NCI-H774 (cell line): ENCODE measurements around the gene HOXA4.

Experiments
- DNase-seq: peaks from one replicate; lab custom pipeline; 2025; lab: John Stamatoyannopoulos, UW

The HOXA4 gene

DNA sequence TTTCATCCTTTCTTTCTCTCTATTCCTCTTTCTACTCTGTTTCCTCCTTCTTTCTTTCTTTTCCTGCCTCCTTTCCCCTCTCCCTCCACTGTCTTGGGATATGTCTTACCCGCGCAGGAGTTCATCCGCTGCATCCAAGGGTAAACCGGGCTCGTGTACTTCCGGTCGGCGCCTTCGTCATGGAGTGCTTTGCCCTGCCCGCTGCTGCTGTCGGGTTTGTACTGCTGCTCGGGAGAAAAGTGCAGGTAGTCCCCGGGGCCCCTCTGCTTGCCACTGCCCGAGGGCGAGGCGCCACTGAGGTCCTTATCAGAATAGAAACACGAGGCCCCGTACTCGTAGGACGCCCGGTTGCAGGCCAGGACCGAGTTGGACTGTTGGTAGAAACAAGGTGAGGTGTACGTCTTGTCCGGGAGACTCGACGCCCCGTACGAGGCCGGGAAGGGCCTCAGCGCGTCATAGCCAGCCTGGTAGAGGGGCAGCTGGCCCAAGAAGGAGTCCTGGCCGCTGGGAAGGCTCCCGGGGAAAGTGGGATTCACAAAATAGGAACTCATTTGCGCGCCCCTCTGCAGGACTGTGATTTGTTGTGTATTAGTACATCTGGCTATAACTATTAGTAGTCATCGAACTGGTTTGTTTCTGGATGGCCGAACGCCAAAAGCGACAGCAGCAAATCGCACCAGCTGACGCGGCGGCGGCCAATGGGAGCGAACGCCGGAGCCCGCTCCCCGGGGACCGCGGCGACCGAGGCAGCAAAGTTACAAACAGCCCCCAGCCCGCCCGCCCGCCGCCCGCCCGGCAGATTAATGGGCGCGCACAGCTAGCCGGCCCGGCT lies 16.9 kb upstream of the HOXA4 start, which contains the start of gene HOXA6:
Gene HOXA6 (minus strand): TSS at position 576 of the 832 bp plus-strand sequence. CDS start 25 bp downstream, at position 551.
- no peak for DNase-seq

DNA sequence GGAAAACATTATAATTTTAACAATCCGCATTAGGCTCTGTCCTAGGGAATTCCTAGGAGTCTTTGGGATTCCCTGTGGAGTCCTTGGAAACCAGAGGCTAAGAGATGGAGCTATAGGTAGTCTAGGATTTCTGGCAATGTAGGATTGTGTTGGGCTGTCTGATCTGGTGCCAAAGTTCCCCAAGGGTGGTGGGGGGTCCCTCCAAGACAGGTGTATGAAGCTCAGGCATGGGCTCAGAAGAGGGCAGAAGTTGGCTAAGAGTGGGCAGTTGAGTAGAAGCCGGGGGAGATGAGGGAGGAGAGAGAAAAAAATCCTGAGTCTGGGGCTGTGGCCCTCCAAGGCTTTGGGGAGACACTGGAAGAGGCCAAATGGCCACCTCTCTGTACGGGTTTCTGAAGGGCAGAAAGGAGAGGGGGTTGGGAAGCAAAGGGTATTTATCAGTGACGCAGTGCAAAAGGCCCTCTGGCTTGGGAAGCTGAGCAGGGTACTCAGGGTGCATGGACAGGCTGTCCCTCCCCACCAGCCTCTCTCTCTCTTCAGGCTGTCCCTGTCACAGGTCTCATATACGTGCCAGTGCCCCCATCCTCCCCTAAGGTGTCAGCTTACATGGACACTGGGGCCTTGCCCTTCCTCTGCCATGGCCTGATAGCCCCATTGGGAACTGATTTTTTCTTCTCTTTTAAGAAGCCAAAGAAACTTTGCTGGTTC lies 16.1 kb upstream of the HOXA4 start:
- no peak for DNase-seq

DNA sequence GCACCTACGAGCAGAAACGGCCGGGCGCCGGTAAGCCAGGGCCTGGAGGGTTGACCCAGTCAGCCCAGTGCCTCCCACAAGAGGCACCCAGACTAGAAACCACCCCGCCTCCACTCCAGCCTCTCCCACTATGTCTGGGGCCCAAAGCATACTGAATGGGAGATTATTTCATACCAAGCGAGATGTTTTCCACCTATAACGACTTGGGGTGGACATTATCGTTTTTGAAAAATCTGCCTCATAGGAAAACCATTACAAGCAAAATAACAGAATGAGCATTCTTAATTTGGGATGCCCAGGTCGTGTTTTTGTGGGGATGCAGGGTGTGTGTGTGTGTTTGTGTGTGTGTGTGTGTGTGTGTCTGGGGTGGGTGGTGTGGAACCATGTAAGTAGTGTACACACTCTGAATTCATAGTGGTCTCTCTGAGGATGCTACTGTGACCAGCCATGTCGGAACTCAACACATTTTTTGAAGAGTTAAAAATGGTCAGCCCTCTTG lies 15.4 kb upstream of the HOXA4 start:
- no peak for DNase-seq

DNA sequence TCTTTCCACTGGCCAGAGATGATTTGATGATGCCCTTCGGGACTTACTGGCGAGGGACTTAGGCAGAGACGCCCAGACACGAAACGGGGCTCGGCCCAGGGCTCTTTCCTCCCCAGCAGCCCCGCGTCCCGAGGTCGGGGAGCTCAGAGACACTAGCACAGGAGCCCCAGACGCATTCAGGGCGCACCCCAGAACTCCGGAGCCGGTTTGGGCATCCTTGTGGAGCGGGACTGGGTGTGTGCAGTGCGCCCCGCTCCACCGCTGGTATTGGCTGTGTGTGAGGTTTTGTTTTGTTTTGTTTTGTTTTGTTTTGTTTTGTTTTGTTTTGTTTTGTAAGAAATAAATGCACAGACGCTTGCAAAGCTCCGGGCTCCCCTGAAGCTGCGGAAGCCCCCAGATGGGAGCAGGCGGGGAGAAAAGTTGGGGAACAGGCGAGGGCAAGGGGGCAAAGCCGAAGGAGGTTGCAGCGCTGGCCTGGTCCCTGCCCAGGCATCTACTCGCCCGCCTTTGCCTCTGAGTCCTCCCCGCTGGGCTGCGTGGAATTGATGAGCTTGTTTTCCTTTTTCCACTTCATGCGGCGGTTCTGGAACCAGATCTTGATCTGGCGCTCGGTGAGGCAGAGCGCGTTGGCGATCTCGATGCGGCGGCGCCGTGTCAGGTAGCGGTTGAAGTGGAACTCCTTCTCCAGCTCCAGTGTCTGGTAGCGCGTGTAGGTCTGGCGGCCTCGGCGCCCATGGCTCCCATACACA lies 14.8 kb upstream of the HOXA4 start:
- DNase-seq = no peak

DNA sequence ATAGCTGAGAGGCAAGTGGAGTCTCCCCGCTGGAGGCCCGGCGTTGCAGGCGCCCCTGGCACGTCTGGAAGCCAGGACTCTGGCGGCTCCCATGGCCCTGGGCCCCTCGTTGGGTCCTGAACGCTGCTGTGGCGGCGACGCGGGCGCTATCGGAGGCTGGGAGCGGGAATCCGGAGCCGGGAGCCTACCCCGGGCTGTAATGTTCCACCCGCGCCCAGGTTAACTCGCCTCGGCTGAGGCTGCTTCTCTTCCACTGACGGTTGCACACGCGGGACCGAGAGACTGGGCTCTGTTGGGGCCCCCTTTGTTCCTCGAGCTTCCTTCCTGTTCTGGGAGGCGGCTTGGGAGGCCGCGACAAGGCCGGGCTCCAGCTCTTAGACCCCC lies 14.2 kb upstream of the HOXA4 start:
- no peak for DNase-seq

DNA sequence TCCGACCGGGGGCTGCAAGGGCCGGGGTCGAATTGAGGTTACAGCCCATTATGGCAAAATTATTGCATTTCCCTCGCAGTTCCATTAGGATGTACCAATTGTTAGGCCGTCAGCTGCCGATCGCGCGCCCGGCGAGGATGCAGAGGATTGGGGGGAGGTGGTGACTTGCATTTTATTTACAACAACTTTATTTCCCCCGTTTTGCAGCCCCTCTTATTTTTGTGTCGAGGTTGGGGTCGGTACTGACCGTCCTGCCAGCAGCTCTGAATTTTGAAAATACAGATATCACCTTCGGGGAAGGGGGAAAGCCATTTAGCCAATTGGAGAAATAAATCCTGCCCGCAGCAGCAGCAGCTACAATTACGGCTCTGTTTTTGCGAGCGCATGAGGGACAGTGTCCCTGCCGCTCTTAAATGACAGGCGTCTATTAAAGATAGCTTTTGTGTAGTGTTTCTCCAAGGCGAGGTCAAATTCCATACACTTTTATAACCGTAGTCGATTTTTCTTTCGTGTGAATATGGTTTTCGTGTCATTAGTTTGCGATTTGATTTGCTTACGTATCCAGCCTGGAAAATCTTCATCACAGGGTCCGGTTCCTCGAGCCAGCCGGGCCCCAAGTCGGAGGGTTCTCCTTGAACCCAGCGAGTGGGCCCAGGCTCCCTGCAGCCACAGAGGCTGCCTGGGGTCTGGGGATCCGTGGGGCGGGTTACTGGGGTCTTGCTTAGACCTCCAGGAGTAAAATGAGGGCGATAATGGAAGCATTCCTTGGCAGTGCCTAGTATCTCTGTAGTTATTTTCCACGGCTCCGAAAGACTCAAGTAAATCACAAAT lies 13.6 kb upstream of the HOXA4 start:
- DNase-seq = no peak

DNA sequence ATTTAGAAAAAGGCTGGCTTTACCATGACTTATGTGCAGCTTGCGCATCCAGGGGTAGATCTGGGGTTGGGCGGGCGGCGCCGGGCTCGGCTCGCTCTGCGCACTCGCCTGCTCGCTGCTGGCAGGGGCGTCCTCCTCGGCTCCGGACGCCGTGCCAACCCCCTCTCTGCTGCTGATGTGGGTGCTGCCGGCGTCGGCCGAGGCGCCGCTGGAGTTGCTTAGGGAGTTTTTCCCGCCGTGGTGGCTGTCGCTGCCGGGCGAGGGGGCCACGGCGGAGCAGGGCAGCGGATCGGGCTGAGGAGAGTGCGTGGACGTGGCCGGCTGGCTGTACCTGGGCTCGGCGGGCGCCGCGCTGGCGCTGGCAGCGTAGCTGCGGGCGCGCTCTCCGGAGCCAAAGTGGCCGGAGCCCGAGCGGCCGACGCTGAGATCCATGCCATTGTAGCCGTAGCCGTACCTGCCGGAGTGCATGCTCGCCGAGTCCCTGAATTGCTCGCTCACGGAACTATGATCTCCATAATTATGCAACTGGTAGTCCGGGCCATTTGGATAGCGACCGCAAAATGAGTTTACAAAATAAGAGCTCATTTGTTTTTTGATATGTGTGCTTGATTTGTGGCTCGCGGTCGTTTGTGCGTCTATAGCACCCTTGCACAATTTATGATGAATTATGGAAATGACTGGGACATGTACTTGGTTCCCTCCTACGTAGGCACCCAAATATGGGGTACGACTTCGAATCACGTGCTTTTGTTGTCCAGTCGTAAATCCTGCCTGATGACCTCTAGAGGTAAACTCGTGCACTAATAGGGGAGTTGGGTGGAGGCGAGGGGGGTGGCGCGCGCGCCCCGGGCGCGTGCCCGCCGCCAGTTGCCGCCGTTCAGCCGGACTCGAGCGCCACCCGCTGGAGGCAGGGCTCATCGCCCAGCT lies 12.7 kb upstream of the HOXA4 start, which contains the start of gene HOXA5:
Gene HOXA5 (minus strand): TSS at position 659 of the 927 bp plus-strand sequence. CDS start 74 bp downstream, at position 585.
- DNase-seq = no peak

DNA sequence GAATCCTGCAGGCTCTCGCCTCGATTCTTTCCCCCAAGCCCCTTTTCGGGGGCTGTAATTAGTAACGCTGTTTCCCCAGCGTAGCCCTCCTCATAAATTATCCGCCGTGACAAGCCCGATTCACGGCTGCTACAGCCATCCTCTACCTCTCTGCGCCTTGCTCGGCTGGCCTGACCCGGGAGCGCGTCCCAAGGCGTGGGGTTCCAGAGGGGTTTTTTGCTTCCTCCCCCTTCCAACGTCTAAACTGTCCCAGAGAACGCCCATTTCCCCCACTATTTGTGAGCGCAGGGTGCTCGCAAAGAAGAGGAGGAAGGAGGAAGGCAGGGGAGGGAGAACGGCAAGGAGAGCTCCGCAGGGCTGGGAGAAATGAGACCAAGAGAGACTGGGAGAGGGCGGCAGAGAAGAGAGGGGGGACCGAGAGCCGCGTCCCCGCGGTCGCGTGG lies 12.0 kb upstream of the HOXA4 start:
- no peak for DNase-seq

DNA sequence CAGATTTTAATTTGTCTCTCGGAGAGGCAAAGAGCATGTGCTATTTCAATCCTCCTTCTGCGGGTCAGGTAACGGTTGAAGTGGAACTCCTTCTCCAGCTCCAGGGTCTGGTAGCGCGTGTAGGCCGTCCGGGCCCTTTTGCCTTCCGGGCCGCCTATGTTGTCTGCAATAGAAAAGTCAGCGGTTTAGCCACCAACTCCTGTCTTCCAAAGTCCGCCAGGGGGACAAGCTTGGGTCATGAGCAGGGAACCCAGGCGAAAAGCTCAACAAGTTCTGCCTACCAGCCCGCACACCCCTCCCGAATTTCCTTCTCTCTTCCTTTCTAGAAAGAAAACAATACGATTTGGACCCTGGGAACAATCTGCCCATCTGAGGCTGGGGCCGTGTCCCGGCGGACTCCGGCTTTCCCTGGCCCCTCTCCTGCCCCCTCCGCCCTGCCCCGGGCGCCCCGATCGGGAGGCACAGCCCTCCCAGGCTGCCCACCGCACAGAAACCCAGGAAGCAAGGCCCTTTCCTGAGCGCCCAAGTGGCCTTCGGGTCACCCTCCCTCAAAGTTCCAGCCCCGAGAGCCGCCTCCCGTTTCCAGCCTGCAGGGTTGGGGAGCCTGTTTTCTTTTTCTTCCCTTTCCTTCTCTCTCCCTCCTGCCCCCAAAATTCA lies 11.5 kb upstream of the HOXA4 start:
- no peak for DNase-seq

DNA sequence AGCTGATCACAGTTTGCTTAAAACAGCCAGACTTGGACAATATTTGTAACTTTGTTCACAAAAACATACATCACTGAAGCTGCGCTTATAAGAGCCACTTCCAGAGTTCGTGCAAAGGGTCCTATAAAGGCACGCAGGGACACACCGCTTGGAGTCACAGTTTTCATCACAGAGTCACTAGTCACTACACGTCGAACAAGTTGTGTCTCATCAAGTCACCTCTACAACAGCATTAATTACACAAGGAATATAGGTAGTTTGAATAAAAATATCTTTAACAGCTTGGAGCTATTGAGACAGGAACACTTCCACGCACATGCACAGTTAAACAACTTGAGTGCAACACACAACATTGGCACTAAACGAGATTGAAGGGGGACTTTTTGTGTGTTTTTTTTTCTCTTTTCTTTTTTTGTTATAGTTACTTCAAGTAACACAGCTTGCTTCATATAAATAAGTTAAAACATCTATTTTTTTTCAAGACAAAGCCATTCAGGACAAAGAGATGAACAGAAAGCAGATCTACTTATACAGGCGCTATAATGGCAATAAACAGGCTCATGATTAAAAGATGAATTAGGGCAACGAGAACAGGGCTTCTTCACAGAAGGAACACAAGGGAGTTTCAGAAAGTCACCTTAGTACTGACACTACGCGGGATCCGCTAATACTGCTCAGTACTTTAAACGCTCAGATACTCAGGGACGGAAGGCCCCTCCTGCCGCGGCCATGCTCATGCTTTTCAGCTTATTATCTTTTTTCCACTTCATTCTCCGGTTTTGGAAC lies 10.8 kb upstream of the HOXA4 start:
- DNase-seq = no peak

DNA sequence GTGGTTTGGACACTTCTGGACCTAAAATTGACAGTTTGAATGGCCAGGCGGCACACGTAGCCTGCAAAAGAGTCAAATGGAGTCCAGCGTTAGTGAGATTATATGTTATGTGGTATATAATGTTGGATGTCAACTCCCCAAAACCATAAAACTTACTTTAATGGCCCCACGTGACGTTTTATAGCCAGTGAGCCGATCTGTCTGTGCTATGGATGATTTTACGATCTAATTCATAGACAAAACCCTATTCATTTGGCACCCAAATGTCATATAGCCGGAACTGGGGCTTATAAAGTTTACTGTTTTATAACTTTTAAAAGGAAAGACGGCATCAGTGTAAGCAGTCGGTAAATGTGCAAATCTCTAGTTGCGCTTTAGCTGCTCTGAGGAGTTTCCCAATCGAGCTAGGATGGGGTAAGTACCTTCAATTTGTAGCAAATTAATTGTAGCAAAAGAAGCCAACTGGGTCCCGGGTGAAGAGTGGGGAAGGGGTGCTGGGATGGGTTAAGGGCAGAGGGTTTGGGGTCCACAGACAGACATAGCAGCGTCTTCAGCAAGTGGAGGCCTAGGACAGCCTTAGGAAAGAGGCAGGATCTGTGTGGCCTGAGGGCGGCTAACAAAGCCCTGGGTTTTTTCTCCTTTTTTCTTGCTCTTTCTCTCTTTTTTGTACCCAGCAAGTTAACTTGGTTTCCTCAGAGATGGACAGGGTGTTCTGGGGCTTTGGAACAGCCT lies 9.7 kb upstream of the HOXA4 start:
- no peak for DNase-seq

DNA sequence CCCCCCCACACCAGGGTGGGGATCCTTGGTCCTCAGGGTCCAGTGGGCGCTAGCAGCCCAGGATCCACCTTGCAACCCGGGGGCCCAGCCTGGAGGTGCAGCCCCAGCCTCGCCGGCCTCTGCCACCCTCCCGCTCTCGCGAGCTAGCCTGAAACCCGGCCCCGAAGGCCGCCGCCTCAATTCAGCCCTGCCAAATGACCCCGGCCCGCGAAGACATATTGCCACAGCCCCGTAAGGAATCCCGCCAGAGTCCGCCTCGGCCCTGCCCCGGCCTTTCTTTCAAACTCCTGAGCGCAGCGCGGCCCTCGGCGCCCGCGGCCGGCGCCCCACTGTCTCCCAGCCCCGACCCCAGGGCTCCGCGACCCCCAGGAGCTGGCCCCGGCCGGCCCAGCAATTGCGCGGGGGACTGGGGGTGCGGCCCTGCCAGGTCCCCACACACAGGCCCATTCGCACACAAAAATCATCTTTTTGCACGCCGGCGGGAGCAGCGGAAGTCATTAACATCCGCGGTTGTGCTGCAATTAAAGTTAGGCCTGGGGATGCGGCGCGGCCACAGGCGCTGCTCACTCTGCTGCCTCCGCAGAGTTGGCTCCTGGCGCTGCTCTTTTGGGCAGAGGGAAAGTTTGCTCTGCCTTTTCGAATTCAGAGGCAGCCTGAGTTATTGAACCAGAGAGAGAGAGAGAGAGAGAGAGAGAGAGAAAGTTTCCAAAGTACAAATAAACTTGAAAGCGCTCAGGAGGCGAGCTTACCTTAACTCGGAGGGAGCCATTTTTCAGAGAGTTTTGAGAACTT lies 9.0 kb upstream of the HOXA4 start:
- no peak for DNase-seq

DNA sequence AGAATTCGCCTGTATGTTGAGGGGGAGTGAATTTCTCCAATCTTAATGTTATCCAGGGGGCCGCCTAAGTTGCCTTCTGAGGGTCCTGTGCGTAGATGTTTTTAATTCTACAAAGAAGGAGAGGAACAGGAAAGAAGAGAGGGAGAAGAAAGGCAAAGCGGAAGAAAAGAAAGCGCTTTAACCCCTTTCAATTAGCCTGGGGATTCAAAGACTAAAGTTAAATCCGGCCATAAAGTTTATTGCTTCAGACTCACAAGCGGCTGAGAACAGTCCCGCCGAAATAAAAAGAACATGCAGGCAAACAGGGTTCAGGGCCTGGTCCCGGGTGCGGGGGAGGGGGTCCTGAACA lies 8.4 kb upstream of the HOXA4 start:
- DNase-seq = no peak

DNA sequence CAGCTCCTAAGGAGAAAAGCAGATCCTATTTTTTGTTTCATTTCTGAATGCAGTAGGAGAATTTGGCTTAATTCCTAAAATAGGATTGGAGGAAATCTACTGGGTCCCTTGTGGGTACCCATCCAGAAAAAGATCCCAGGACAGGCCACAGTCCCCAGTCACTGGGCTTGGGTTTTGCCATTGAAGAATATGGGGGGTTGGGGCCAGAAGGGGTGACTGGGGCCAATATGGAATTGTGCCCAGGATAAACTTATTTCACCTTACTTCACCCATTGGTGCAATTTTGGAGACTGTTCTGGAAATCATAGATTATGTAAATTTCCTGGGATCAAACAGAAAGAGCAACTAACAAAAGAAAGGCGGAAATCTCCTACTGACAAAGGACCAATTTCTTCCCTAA lies 7.9 kb upstream of the HOXA4 start:
- DNase-seq = no peak

DNA sequence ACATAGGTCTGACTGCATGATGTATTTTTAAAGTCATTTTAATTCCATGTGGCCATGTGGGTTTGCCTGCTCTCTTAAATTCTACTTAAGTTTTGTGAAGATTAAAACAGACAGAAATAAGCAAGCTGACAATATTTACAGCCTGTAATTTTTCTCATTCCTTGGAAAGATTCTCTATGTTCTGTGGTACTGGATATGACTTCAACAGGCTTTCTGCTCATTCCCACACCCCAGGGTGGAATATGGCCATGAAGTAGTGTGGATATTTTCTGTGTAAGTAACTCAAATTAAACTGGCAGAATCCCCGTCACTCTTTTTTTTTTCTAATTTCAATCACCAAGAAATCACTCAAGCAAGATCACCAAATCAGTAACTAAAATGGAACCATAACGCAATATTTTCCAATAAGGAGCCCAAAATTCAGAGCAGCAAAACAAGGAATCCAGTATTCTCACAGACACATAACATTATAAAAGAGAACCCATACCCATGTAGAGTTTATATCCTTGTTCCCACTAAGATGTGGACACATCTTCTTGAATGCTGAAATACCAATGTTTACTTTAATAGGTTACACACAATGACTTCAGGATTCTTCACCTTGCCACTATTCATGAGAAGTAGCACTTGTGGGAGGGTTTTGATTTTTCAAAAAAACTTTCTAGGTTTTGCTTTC lies 7.2 kb upstream of the HOXA4 start:
- DNase-seq = no peak

DNA sequence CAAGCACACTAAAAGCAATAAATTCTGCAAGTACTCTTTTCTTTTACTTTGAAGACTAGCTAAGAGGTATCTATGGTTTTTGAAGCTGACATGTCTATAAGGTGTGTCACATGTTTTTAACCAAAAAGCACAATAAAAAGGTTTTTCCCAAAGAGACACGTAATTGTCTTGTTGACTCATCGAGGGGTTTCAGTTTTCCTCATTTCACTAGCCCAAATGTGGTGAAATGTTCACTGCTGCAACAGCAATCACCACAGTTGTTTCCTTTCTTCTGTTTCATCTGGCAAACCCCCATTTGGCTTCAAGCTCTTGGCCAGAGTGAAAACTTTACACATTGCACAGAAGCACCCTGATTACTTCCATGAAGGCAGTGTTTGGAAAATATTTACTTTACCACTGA lies 3.8 kb upstream of the HOXA4 start:
- DNase-seq = no peak
